ENCODE results near the gene HACD3.

DNA sequence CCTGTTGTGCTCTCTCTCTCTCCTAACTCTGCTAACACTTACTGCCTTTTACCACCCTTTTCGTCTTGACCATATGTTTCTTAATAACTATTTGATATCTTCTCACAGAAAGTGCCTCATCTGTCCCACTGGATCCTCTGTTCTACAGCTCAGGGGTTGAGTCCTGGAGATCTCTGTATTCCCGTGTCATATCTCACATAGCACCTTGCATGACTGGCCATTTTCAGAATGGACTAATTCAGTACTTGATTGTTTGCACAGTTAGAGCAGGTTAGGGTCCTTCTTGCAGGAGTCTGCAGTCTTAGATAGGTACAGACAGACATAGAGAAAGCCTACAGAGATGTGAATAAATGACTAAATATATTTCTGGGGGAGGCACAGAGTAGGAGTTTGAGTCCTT is 20.9 kb downstream of the HACD3 start:
- TF ChIP-seq POLR2A (IDR thresholded peaks at IDR 0.05; ENCODE audit: low read length): no peak
- no peak for TF ChIP-seq GATA1 (IDR thresholded peaks at IDR 0.05; ENCODE audit: low read depth, low read length)

All from erythroblast (primary cell).